ENCODE data around the gene TAMALIN.
A peak's percentile ranks its signal among the peaks of the same experiment; 100 is the strongest.

The TAMALIN gene

GRCh38 chr12:52038447-52038846 lies 31.7 kb downstream of the TAMALIN start:
- no peak for DNase-seq

GRCh38 chr12:52041035-52041434 lies 34.3 kb downstream of the TAMALIN start:
- DNase-seq = no peak

- DNase-seq = no peak
Measured at GRCh38 chr12:52041695-52042123, 35.0 kb downstream of the TAMALIN start.

GRCh38 chr12:52042706-52043385 lies 36.1 kb downstream of the TAMALIN start:
- no peak for DNase-seq

- DNase-seq = no peak
Measured at GRCh38 chr12:52043386-52044212, 36.9 kb downstream of the TAMALIN start.

- DNase-seq = no peak
Measured at GRCh38 chr12:52044292-52044983, 37.7 kb downstream of the TAMALIN start.

GRCh38 chr12:52045794-52046199 lies 39.1 kb downstream of the TAMALIN start:
- no peak for DNase-seq

- no peak for DNase-seq
Measured at GRCh38 chr12:52046859-52047258, 40.1 kb downstream of the TAMALIN start.

- no peak for DNase-seq
Measured at GRCh38 chr12:52049286-52049685, 42.5 kb downstream of the TAMALIN start.

GRCh38 chr12:52049688-52050087 lies 42.9 kb downstream of the TAMALIN start:
- DNase-seq = no peak

- DNase-seq = no peak
Measured at GRCh38 chr12:52050116-52050757, 43.5 kb downstream of the TAMALIN start.

GRCh38 chr12:52050758-52051541 lies 44.2 kb downstream of the TAMALIN start, which contains the start of gene NR4A1:
TSS of gene NR4A1 (plus strand) at chr12:52051442. CDS start at chr12:52054329, 2,887 bp downstream.
- peak; percentile 98 for DNase-seq

GRCh38 chr12:52052468-52053186 lies 45.9 kb downstream of the TAMALIN start:
- no peak for DNase-seq

- no peak for DNase-seq
Measured at GRCh38 chr12:52053536-52054209, 46.9 kb downstream of the TAMALIN start.

GRCh38 chr12:52054231-52054832 lies 47.6 kb downstream of the TAMALIN start:
- no peak for DNase-seq

GRCh38 chr12:52054833-52055730 lies 48.3 kb downstream of the TAMALIN start:
- DNase-seq = no peak

- DNase-seq = no peak
Measured at GRCh38 chr12:52055731-52056711, 49.3 kb downstream of the TAMALIN start.

Measured in activated CD4-positive, CD25-positive, alpha-beta regulatory T cell treated with anti-CD3 and anti-CD28 coated beads, Interleukin-2, amount 50 U/mL, for 72 hours (primary cell).